ENCODE data around the gene FJX1. TPM values are rescaled to one million over a fixed set of nuclear protein-coding genes. Genes with fewer than 3 reads are reported as not detected.

FJX1 gene
- total RNA-seq, 1 donor from 2014 or later, result 16.4 TPM

DNA sequence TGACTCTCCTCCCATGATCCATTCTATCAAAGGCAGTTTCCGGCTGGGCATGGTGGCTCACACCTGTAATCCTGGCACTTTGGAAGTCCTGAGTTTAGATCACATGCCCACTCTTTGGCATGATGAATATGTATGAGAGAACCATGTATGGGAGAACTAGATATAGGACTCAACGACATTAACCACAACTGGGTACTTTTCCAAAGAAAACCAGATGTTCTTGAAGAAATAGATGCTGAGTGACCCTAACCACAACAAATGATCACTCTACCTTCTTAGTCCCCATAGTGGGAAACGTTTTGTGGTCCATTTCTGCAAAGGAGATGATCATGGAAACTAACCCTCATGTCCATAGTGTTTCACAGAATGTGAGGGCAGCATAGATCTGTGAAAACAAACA, 13.6 kb downstream of the FJX1 start:
- Histone ChIP-seq H3K9me3 (no peaks in the 10 kb centered on the region), H3K4me1 (no peaks in the 10 kb centered on the region), H3K27me3 (no peaks in the 10 kb centered on the region), H3K27ac (no peak overlapping the region), H3K36me3 (no peaks in the 10 kb centered on the region), H3K4me3 (no peak overlapping the region)
- intact Hi-C loops (cut with DNase I), result no loop called here
- TF ChIP-seq CTCF (IDR thresholded peaks at IDR 0.05), result no peak
- DNase-seq (ENCODE audit: low spot score in 2 of 2), result no peak

DNA sequence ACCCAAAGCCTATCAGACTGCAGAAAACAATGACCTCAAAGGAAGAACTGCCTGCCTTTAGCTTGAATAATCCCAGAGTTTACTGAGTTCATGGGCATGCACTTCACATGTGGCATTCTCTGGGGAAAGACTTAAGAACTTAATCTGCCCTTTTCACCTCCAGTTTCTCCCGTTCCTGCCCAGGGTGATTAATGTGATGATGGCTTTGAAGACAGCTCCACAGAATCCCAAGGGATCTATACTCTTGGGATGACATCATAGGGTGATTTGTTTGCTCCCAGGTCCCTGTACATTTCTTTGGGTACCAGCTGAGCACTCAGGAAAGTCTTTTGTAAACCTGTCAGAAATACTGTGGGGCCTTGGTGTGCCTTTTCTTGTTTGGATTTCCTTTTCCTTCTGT, 14.0 kb downstream of the FJX1 start:
- H3K9me3 ChIP-seq, result no peaks in the 10 kb centered on the region
- H3K27ac ChIP-seq, result no peak overlapping the region
- H3K36me3 ChIP-seq, result no peaks in the 10 kb centered on the region
- no peaks in the 10 kb centered on the region for H3K27me3 ChIP-seq
- TF ChIP-seq CTCF (IDR thresholded peaks at IDR 0.05), result no peak
- intact Hi-C loops (cut with DNase I), result no loop called here
- no peak overlapping the region for H3K4me3 ChIP-seq
- no peak for DNase-seq (ENCODE audit: low spot score in 2 of 2)
- no peaks in the 10 kb centered on the region for H3K4me1 ChIP-seq

GRCh38 chr11:35633827-35634423, 15.7 kb downstream of the FJX1 start:
- H3K4me3 ChIP-seq, result no peak overlapping the region
- no peak overlapping the region for H3K27ac ChIP-seq
- TF ChIP-seq CTCF (IDR thresholded peaks at IDR 0.05), result no peak
- intact Hi-C loops (cut with DNase I), result no loop called here
- H3K4me1 ChIP-seq, result no peaks in the 10 kb centered on the region
- H3K27me3 ChIP-seq, result no peaks in the 10 kb centered on the region
- no peak for DNase-seq (ENCODE audit: low spot score in 2 of 2)
- H3K36me3 ChIP-seq, result no peaks in the 10 kb centered on the region
- no peaks in the 10 kb centered on the region for H3K9me3 ChIP-seq

DNA sequence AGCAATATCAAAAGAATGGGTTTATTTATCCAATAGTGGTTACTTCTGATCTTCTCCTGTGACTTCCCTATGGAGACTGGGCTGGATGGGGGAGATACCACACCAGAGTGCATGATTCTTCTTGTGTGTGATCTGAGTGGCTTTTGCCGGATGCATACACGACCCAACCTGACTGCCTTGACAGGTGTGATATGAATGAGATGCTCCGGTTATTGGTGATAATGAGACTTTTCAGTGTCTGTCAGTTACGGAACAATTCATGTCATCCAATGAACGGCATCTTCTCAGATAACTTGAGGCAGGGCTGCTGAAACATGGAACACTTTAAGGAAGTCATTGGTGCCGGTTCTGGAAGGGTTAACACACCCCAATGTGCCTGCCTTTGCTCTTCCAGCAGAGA, 17.7 kb downstream of the FJX1 start:
- no peaks in the 10 kb centered on the region for H3K27me3 ChIP-seq
- H3K9me3 ChIP-seq, result no peaks in the 10 kb centered on the region
- no peak for TF ChIP-seq CTCF (IDR thresholded peaks at IDR 0.05)
- no peaks in the 10 kb centered on the region for H3K36me3 ChIP-seq
- no peak for DNase-seq (ENCODE audit: low spot score in 2 of 2)
- H3K4me1 ChIP-seq, result no peaks in the 10 kb centered on the region
- no peak overlapping the region for H3K27ac ChIP-seq
- H3K4me3 ChIP-seq, result no peak overlapping the region
- intact Hi-C loops (cut with DNase I), result no loop called here

- Histone ChIP-seq H3K27ac (no peak overlapping the region), H3K36me3 (no peaks in the 10 kb centered on the region), H3K4me1 (no peaks in the 10 kb centered on the region), H3K9me3 (no peaks in the 10 kb centered on the region), H3K4me3 (no peak overlapping the region), H3K27me3 (no peaks in the 10 kb centered on the region)
- no peak for TF ChIP-seq CTCF (IDR thresholded peaks at IDR 0.05)
- intact Hi-C loops (cut with DNase I), result no loop called here
- DNase-seq (ENCODE audit: low spot score in 2 of 2), result no peak
These were observed 21.4 kb downstream of the FJX1 start for GRCh38 chr11:35639591-35640179.
